T-cell (primary cell): Measurements from ENCODE around the gene RIC3. TPM values are rescaled to one million over a fixed set of nuclear protein-coding genes. Genes with fewer than 3 reads are reported as not detected.

Source experiments
- ATAC-seq, 4 experiments: fragments of 200-7000 bp in 3 of 4; fragments of 150-1000 bp in 1 of 4; cut with Tn5 transposase; replicated peaks in 1 of 4; 1 replicate in 3 of 4; 2 replicates in 1 of 4; pipeline ENCODE4 v1.10.0; 2021; ENCODE audit warnings: moderate library complexity in 3 of 4, mild to moderate bottlenecking in 2 of 4, moderate number of reproducible peaks in 1 of 4
- CTCF ChIA-PET, 2 donors: fragments of 300-600 bp; sonication (Branson Sonifier 250); formaldehyde crosslinking; loops; one replicate each; lab custom pipeline; 2022; ENCODE audit warnings: antibody characterized with exemption in 2 of 2; lab: Charles Lee
- POLR2A ChIA-PET, 2 donors: fragments of 300-600 bp; sonication (Branson Sonifier 250); formaldehyde crosslinking; loops; one replicate each; lab custom pipeline; 2022; ENCODE audit warnings: antibody characterized with exemption in 2 of 2; lab: Charles Lee
- DNase-seq, 35 experiments: peaks; one replicate each; pipeline versions ENCODE4 v3.0.0 to v3.0.0-alpha.2; 2013 to 2023
- H3K27ac ChIP-seq: one replicate; pipeline ENCODE4 v1.5.1; 2013; ENCODE audit warnings: low read length
- H3K27me3 ChIP-seq, 2 experiments: replicated peaks in 1 of 2; 1 replicate in 1 of 2; 2 replicates in 1 of 2; pipeline versions ENCODE4 v1.6.1 to v1.7.0; 2013; ENCODE audit warnings: low read length in 1 of 2, mixed read lengths in 1 of 2; ENCODE audit not compliant: control insufficient read depth in 2 of 2, insufficient read depth in 2 of 2; ENCODE audit errors: extremely low read depth in 1 of 2
- H3K36me3 ChIP-seq, 2 donors: 1 replicate in 1 of 2; 2 replicates in 1 of 2; pipeline versions ENCODE4 v1.6.1 to v1.7.0; 2013; ENCODE audit warnings: low read length in 1 of 2; ENCODE audit not compliant: control insufficient read depth in 2 of 2, insufficient read depth in 1 of 2; ENCODE audit errors: extremely low read depth in 1 of 2
- H3K4me1 ChIP-seq, 2 experiments: 1 replicate in 1 of 2; 2 replicates in 1 of 2; pipeline versions ENCODE4 v1.6.1 to v1.7.0; 2013; ENCODE audit warnings: low read length in 2 of 2, mixed read lengths in 1 of 2; ENCODE audit not compliant: insufficient read depth in 2 of 2, control insufficient read depth in 1 of 2; ENCODE audit errors: extremely low read depth in 1 of 2
- H3K4me3 ChIP-seq, 2 donors: 1 replicate in 1 of 2; 2 replicates in 1 of 2; pipeline versions ENCODE4 v1.5.1 to v1.7.0; 2013; ENCODE audit warnings: mild to moderate bottlenecking in 2 of 2, low read length in 1 of 2, moderate library complexity in 1 of 2; ENCODE audit not compliant: control insufficient read depth in 1 of 2; ENCODE audit errors: extremely low read depth in 1 of 2
- H3K9me3 ChIP-seq: 2 replicates; pipeline ENCODE4 v1.7.0; 2013
- H3K27ac Mint-ChIP-seq, 2 donors: one replicate each; pipeline ENCODE4 v1.8.0; 2020 to 2021; ENCODE audit warnings: mild to moderate bottlenecking in 2 of 2, mixed read lengths in 2 of 2
- H3K27me3 Mint-ChIP-seq, 2 donors: one replicate each; pipeline ENCODE4 v1.8.0; 2021 to 2022; ENCODE audit warnings: mixed read lengths in 2 of 2
- H3K36me3 Mint-ChIP-seq: one replicate; pipeline ENCODE4 v1.8.0; 2021; ENCODE audit warnings: mixed read lengths
- H3K4me1 Mint-ChIP-seq, 3 donors: one replicate each; pipeline ENCODE4 v1.8.0; 2020 to 2022; ENCODE audit warnings: mixed read lengths in 3 of 3, mild to moderate bottlenecking in 1 of 3
- H3K4me3 Mint-ChIP-seq, 3 donors: one replicate each; pipeline ENCODE4 v1.8.0; 2020 to 2022; ENCODE audit warnings: mild to moderate bottlenecking in 3 of 3, mixed read lengths in 3 of 3, moderate library complexity in 3 of 3
- H3K9me3 Mint-ChIP-seq, 3 donors: one replicate each; pipeline ENCODE4 v1.8.0; 2020 to 2022; ENCODE audit warnings: mixed read lengths in 3 of 3
- WGBS: methylation state at CpG from one replicate; pipeline ENCODE4 v1.1.5; 2013; ENCODE audit warnings: missing lambda C conversion rate; ENCODE audit not compliant: insufficient coverage; 5-methylcytosine and 5-hydroxymethylcytosine counted together
- total RNA-seq, 35 experiments: library from RNA in 6 of 35; stranded (reverse) in 6 of 35; fragments of 120-200 nt in 1 of 35; gene quantifications; one replicate each; pipeline versions ENCODE4 v1.2.1 to v1.2.4 and lab custom pipeline; 2013 to 2026

Gene RIC3
- total RNA-seq, 5 donors from 2014 or later (not counting 1 experiment from before 2014, with no cell fraction given), result 32.0 to 47.5 (median 37.5) TPM

GRCh38 chr11:8058216-8058615, 110.6 kb downstream of the RIC3 start:
- no peaks in the 10 kb centered on the region for H3K36me3 ChIP-seq
- DNase-seq (no peak), ATAC-seq (no peak)
- no peak overlapping the region for H3K4me3 ChIP-seq
- no peak overlapping the region for H3K4me3 Mint-ChIP-seq
- WGBS, result 91% methylated on average over 8 of the region's 9 CpGs
- no peaks in the 10 kb centered on the region for H3K4me1 Mint-ChIP-seq
- ChIA-PET POLR2A (interaction anchor here in 1 of 2 donors (0.7 kb wide), 1 partner anchor 577 kb away, joined by 6 read pairs; no protein-coding TSS in a partner anchor), CTCF (interaction anchor here in 1 of 2 donors (0.7 kb wide), 1 partner anchor 29 kb away, joined by 3 read pairs; no protein-coding TSS in a partner anchor)
- H3K27me3 Mint-ChIP-seq, result peaks cover 0 to 4% of the 10 kb centered on the region in 2 donors
- peaks cover 0 to 12% of the 10 kb centered on the region in 2 experiments for H3K27me3 ChIP-seq
- H3K27ac ChIP-seq, result no peak overlapping the region
- no peaks in the 10 kb centered on the region for H3K4me1 ChIP-seq
- no peaks in the 10 kb centered on the region for H3K9me3 ChIP-seq
- no peak overlapping the region for H3K27ac Mint-ChIP-seq
- H3K36me3 Mint-ChIP-seq, result no peaks in the 10 kb centered on the region
- no peaks in the 10 kb centered on the region for H3K9me3 Mint-ChIP-seq

GRCh38 chr11:8056810-8057463, 111.9 kb downstream of the RIC3 start:
- no peak for DNase-seq
- ChIA-PET POLR2A (no interaction called here), CTCF (no interaction called here)
- H3K27me3 ChIP-seq, result peaks cover 0 to 12% of the 10 kb centered on the region in 2 experiments
- no peak overlapping the region for H3K27ac ChIP-seq
- H3K9me3 Mint-ChIP-seq, result no peaks in the 10 kb centered on the region
- no peak for ATAC-seq
- no peaks in the 10 kb centered on the region for H3K4me1 Mint-ChIP-seq
- no peak overlapping the region for H3K4me3 ChIP-seq
- 66% methylated on average over 9 of the region's 12 CpGs for WGBS
- H3K4me1 ChIP-seq, result no peaks in the 10 kb centered on the region
- H3K4me3 Mint-ChIP-seq, result no peak overlapping the region
- H3K27ac Mint-ChIP-seq, result no peak overlapping the region
- H3K36me3 ChIP-seq, result no peaks in the 10 kb centered on the region
- H3K36me3 Mint-ChIP-seq, result no peaks in the 10 kb centered on the region
- no peaks in the 10 kb centered on the region for H3K9me3 ChIP-seq
- H3K27me3 Mint-ChIP-seq, result peaks cover 0 to 4% of the 10 kb centered on the region in 2 donors

Other genes with a start within 250 kb of the RIC3 start
- not detected for gene OR10A6, start 237.8 kb downstream of the RIC3 start, total RNA-seq
- not detected for gene OR10A3, start 227.3 kb downstream of the RIC3 start, total RNA-seq
- not detected for gene NLRP10, start 203.6 kb downstream of the RIC3 start, total RNA-seq
- 100 to 1,000 TPM; 344 to 400 (median 369) TPM for gene EIF3F, start 181.7 kb downstream of the RIC3 start, total RNA-seq
- under 1 TPM; 0.05 to 0.33 (median 0.19) TPM for gene TUB, start 87.8 kb downstream of the RIC3 start, total RNA-seq
- gene LMO1, start 94.9 kb upstream of the RIC3 start, total RNA-seq, result not detected